HepG2 (cell line): Measurements from ENCODE around the gene TMX1. TPM values are rescaled to one million over a fixed set of nuclear protein-coding genes. Genes with fewer than 3 reads are reported as not detected.

ENCODE experiments used
- polyA plus RNA-seq, 8 experiments: library from polyadenylated mRNA; depleted of rRNA in 3 of 8; stranded (reverse) in 7 of 8; unstranded in 1 of 8; fragments of >200 nt; fragmentation: Illumina TruSeq in 4 of 8; extraction: Trizol in 4 of 8; gene quantifications; 2 replicates each; pipeline versions ENCODE4 v1.2.1 to v1.2.3, GENCODE V29; 2011 to 2016; ENCODE audit warnings: low read depth in 4 of 8, missing spikeins in 1 of 8, mixed read lengths in 1 of 8; ENCODE audit not compliant: insufficient read depth in 1 of 8
- total RNA-seq, 5 experiments: library from RNA; depleted of rRNA; stranded (reverse); fragments of >200 nt; fragmentation: Illumina TruSeq; extraction: Trizol; gene quantifications; 2 replicates each; pipeline ENCODE4 v1.2.3, GENCODE V29; 2016; ENCODE audit warnings: low read depth in 1 of 5
- TF ChIP-seq, protein P1 (sequence below): sonication (generic); formaldehyde crosslinking; IDR thresholded peaks from 2 replicates; pipeline ENCODE4 v1.5.0; 2020; ENCODE audit warnings: mild to moderate bottlenecking, missing genetic modification reagents, borderline replicate concordance
- TF ChIP-seq, protein P2 (sequence below): sonication (generic); formaldehyde crosslinking; IDR thresholded peaks from 2 replicates; pipeline ENCODE4 v1.4.0; 2020; ENCODE audit warnings: mild to moderate bottlenecking, missing genetic modification reagents, borderline replicate concordance

Gene TMX1
- total and polyA plus RNA-seq, 2 of the 13 experiments (the other 11 are each of a cell fraction or from before 2014, with no cell fraction given) = 23.0 to 56.8 TPM

GRCh38 chr14:51216602-51217001 lies 23.4 kb upstream of the TMX1 start (continued):
- TF ChIP-seq, protein P1, sequence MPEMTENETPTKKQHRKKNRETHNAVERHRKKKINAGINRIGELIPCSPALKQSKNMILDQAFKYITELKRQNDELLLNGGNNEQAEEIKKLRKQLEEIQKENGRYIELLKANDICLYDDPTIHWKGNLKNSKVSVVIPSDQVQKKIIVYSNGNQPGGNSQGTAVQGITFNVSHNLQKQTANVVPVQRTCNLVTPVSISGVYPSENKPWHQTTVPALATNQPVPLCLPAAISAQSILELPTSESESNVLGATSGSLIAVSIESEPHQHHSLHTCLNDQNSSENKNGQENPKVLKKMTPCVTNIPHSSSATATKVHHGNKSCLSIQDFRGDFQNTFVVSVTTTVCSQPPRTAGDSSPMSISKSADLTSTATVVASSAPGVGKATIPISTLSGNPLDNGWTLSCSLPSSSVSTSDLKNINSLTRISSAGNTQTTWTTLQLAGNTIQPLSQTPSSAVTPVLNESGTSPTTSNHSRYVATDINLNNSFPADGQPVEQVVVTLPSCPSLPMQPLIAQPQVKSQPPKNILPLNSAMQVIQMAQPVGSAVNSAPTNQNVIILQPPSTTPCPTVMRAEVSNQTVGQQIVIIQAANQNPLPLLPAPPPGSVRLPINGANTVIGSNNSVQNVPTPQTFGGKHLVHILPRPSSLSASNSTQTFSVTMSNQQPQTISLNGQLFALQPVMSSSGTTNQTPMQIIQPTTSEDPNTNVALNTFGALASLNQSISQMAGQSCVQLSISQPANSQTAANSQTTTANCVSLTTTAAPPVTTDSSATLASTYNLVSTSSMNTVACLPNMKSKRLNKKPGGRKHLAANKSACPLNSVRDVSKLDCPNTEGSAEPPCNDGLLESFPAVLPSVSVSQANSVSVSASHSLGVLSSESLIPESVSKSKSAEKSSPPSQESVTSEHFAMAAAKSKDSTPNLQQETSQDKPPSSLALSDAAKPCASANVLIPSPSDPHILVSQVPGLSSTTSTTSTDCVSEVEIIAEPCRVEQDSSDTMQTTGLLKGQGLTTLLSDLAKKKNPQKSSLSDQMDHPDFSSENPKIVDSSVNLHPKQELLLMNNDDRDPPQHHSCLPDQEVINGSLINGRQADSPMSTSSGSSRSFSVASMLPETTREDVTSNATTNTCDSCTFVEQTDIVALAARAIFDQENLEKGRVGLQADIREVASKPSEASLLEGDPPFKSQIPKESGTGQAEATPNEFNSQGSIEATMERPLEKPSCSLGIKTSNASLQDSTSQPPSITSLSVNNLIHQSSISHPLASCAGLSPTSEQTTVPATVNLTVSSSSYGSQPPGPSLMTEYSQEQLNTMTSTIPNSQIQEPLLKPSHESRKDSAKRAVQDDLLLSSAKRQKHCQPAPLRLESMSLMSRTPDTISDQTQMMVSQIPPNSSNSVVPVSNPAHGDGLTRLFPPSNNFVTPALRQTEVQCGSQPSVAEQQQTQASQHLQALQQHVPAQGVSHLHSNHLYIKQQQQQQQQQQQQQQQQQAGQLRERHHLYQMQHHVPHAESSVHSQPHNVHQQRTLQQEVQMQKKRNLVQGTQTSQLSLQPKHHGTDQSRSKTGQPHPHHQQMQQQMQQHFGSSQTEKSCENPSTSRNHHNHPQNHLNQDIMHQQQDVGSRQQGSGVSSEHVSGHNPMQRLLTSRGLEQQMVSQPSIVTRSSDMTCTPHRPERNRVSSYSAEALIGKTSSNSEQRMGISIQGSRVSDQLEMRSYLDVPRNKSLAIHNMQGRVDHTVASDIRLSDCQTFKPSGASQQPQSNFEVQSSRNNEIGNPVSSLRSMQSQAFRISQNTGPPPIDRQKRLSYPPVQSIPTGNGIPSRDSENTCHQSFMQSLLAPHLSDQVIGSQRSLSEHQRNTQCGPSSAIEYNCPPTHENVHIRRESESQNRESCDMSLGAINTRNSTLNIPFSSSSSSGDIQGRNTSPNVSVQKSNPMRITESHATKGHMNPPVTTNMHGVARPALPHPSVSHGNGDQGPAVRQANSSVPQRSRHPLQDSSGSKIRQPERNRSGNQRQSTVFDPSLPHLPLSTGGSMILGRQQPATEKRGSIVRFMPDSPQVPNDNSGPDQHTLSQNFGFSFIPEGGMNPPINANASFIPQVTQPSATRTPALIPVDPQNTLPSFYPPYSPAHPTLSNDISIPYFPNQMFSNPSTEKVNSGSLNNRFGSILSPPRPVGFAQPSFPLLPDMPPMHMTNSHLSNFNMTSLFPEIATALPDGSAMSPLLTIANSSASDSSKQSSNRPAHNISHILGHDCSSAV (CRISPR knock-in tag) = no peak
- TF ChIP-seq, protein P2, sequence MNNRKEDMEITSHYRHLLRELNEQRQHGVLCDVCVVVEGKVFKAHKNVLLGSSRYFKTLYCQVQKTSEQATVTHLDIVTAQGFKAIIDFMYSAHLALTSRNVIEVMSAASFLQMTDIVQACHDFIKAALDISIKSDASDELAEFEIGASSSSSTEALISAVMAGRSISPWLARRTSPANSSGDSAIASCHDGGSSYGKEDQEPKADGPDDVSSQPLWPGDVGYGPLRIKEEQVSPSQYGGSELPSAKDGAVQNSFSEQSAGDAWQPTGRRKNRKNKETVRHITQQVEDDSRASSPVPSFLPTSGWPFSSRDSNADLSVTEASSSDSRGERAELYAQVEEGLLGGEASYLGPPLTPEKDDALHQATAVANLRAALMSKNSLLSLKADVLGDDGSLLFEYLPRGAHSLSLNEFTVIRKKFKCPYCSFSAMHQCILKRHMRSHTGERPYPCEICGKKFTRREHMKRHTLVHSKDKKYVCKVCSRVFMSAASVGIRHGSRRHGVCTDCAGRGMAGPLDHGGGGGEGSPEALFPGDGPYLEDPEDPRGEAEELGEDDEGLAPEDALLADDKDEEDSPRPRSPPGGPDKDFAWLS = no peak
- TF ChIP-seq, all 625 proteins: peak for 0
